ENCODE measurements around the gene TBCE. TPM values are rescaled to one million over a fixed set of nuclear protein-coding genes. Genes with fewer than 3 reads are reported as not detected.
"Not testable (repeated sequence)": the region's sequence is repeated elsewhere in the genome, so short reads cannot be mapped to it uniquely, and the experiment has no call there.

The TBCE gene
- total RNA-seq, 2 donors from 2014 or later = 22.2 to 25.2 TPM

GRCh38 chr1:235342471-235342870, 24.8 kb upstream of the TBCE start:
- no peak for DNase-seq (ENCODE audit: low spot score)
- intact Hi-C loops (cut with DNase I) = no loop called here

DNA sequence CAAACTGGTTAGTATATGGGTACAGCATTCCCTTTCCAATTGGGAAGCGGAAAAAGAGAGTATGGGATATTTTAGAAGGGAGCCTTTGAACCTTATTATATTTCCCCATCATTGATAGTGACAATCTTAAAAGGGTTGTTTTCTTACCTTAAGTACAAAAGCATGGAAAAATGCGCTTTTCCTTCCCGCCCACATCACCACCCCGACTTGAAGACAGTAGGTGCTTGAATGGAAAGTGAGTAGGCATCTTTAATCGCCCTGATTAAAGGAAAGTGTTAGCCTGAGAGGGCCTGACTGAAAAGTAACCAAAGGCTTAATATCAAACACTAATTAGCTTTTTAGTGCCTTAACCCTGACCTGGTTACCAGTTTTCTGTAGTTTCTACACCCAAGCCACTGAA, 23.5 kb upstream of the TBCE start:
- DNase-seq (ENCODE audit: low spot score) = no peak

GRCh38 chr1:235351441-235351840, 15.8 kb upstream of the TBCE start:
- intact Hi-C loops (cut with DNase I) = no loop called here

More for the DNA sequence above, 23.5 kb upstream of the TBCE start:
- intact Hi-C loops (cut with DNase I) = no loop called here

DNA sequence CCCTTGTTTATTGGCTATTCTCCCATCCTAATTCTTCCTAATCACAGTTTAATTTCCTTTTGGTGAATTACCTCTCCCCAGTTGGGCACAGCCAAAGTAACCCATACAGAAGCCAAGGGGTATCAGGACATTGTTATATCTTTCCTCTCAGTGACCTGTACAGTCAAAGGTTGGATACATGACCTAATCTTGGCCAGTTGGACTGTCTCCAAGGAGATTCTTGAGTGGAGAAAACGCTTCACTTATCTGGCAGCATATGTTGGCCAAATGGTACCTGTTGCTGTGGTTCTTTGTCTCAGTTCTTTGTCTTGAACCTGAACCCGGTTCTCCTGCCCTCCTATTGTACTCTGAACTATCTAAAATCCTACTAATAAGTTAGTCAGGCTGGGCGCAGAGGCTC, 15.3 kb upstream of the TBCE start:
- intact Hi-C loops (cut with DNase I) = no loop called here
- DNase-seq (ENCODE audit: low spot score) = no peak

More at GRCh38 chr1:235351441-235351840, 15.8 kb upstream of the TBCE start:
- no peak for DNase-seq (ENCODE audit: low spot score)

DNA sequence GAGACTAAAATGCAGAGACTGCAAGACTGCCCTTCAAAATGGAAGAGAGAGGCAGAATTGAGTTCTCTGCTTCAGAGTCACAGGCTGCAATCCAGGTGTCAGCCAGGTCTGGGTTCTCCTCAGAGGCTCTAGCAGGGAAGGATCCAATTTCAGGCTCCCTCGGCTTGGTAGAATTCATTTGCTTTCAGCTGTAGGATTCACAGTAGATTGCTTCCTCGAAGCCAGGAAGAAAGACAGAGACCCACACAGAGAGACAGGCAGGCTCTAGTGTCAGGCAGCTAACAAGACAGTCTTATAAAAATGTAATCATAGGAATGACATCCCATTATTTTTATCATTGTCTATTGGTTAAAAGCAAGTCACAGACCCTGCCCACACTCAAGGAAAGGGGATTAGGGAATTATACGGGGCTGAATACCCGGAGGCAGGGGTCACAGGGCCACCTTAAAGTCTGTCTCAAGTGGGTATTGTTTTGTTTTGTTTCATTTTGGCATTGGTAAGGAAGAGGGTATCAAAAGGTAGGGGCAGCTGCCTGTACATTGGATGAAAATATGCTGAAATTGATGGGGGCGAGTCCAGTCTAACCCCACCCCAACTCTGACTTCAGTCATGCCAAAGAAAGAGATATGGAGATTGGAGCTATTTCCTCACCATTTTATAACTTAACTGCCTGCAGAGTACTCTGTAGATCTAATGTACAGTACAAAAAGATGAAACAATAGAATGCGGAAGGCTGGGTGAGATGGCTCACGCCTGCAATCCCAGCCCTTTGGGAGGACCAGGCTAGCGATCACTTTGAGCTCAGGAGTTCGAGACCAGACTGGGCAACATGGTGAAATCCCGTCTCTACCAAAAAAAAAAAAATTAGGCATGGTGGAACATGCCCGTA, 9.5 kb upstream of the TBCE start:
- DNase-seq (ENCODE audit: low spot score) = no peak
- intact Hi-C loops (cut with DNase I) = no loop called here

- DNase-seq (ENCODE audit: low spot score) = no peak
- intact Hi-C loops (cut with DNase I) = no loop called here
Observed at GRCh38 chr1:235358899-235359298, 8.3 kb upstream of the TBCE start.

DNA sequence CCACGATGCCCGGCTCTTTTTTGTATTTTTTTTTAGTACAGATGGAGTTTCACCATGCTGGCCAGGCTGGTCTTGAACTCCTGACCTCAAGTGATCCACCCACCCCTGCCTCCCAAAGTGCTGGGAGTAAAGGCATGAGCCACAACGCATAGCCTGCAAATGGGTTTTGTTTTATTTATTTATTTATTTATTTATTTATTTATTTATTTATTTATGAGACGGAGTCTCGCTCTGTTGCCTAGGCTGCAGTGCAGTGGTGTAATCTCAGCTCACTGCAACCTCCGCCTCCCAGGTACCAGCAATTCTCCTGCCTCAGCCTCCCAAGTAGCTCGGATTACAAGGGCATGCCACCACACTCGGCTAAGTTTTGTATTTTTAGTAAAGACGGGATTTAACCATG, 3.0 kb upstream of the TBCE start:
- DNase-seq (ENCODE audit: low spot score); intact Hi-C loops (cut with DNase I): not testable (repeated sequence)

DNA sequence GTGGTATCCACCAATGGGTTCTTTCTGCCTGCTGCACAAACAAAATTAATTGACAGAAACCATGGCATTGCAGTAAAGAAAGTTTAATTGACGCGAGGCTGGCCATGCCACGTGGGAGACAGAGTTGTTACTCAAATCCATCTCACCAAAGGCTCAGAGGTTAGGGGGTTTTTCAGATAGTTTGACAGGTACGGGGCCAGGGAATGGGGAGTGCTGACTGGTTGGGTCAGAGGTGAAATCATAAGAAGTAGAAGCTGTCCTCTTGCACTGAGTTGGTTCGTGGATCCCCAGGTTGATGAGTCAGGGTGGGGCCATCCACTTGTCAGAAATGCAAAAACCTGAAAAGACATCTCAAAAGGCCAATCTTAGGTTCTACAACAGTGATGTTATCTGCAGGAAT, 941 bp upstream of the TBCE start:
- intact Hi-C loops (cut with DNase I) = no loop called here
- no peak for DNase-seq (ENCODE audit: low spot score)

- no peak for DNase-seq (ENCODE audit: low spot score)
- intact Hi-C loops (cut with DNase I) = no loop called here
Observed at GRCh38 chr1:235368428-235368827, 1.2 kb downstream of the TBCE start.

GRCh38 chr1:235369802-235370201, 2.6 kb downstream of the TBCE start:
- DNase-seq (ENCODE audit: low spot score) = no peak
- intact Hi-C loops (cut with DNase I) = no loop called here

DNA sequence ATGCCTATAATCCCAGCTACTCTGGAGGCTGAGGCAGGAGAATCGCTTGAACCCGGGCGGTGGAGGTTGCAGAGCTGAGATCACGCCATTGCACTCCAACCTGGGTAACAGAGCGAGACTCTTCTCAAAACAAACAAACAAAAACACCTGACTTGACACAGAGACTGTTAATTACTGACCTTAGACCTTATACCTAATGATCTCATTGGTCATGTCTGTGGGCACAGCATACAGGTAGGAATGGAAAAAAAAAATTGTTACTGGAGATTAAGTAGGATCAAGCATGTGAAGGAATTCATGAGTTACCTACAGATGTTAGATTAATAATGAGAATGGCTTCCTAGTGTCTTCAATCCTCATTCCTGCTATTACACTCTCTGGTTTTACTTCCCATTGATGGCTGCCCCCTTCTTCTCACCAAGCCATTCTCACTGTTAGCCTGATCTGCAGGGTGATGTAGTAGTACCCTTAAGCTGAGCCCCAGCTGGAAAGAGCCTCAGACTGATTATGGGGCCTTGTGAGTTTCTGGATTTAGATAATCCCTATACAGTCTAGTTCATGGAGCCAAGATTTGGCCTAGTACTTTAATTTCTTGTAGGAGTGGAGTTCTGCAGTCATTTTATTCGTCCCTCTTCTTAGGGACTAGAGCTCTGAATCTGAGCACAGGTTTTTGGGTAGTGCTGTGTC, 8.8 kb downstream of the TBCE start:
- intact Hi-C loops (cut with DNase I) = no loop called here
- DNase-seq (ENCODE audit: low spot score) = no peak

GRCh38 chr1:235378134-235378735, 11.0 kb downstream of the TBCE start:
- not testable (repeated sequence) for DNase-seq (ENCODE audit: low spot score)

DNA sequence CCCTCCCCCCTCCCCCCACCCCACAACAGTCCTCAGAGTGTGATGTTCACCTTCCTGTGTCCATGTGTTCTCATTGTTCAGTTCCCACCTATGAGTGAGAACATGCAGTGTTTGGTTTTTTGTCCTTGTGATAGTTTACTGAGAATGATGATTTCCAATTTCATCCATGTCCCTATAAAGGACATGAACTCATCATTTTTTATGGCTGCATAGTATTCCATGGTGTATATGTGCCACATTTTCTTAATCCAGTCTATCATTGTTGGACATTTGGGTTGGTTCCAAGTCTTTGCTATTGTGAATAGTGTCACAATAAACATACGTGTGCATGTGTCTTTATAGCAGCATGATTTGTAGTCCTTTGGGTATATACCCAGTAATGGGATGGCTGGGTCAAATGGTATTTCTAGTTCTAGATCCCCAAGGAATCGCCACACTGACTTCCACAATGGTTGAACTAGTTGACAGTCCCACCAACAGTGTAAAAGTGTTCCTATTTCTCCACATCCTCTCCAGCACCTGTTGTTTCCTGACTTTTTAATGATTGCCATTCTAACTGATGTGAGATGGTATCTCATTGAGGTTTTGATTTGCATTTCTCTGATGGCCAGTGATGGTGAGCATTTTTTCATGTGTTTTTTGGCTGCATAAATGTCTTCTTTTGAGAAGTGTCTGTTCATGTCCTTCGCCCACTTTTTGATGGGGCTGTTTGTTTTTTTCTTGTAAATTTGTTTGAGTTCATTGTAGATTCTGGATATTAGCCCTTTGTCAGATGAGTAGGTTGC, 14.9 kb downstream of the TBCE start:
- intact Hi-C loops (cut with DNase I); DNase-seq (ENCODE audit: low spot score): not testable (repeated sequence)

More at GRCh38 chr1:235378134-235378735, 11.0 kb downstream of the TBCE start:
- intact Hi-C loops (cut with DNase I) = not testable (repeated sequence)

- DNase-seq (ENCODE audit: low spot score); intact Hi-C loops (cut with DNase I): not testable (repeated sequence)
Observed at GRCh38 chr1:235385633-235386032, 18.4 kb downstream of the TBCE start.

GRCh38 chr1:235391874-235392273, 24.6 kb downstream of the TBCE start:
- intact Hi-C loops (cut with DNase I) = no loop called here
- DNase-seq (ENCODE audit: low spot score) = no peak

GRCh38 chr1:235397733-235398132, 30.5 kb downstream of the TBCE start:
- intact Hi-C loops (cut with DNase I) = no loop called here
- DNase-seq (ENCODE audit: low spot score) = no peak

DNA sequence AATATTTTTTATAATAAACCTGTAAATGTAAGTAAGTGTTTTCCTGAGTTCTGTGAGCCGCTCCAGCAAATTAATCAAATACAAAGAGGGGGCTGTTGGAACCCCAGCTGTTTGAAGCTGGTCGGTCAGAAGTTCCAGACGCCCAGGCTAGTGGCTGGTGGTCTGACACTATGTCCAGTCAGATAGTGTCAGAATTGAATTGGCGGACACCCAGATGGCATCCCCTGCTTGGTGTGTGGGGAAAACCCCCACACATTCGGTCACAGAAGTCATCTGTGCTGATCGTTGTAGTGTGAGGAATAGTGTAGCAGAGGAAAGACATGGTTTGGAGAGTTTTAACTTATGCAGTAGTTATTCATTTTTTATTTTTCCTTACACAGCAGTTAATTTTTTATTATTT, 32.4 kb downstream of the TBCE start:
- DNase-seq (ENCODE audit: low spot score) = peak; percentile 46
- intact Hi-C loops (cut with DNase I) = no loop called here

DNA sequence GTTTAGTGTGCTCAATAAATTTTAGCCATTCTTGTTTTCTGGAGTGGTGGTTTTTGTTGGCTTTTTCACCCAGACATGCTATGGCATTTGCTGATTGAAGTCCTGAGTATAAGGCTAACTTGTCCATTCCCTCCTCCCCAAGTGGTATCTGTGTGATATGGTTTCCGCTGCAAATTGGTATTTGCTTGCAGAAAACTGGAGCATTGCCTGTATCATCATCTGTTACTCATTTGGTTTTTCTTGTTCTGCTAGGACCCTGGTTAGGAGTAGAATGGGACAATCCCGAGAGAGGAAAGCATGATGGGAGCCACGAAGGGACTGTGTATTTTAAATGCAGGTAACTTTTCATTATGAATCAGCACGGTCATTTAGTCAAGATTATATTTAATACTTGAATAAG, 34.0 kb downstream of the TBCE start:
- peak; percentile 4 for DNase-seq (ENCODE audit: low spot score)
- intact Hi-C loops (cut with DNase I) = no loop called here

- DNase-seq (ENCODE audit: low spot score) = peak; percentile 26
- intact Hi-C loops (cut with DNase I) = no loop called here
Observed at GRCh38 chr1:235402457-235403200, 35.4 kb downstream of the TBCE start.
